Activated T-cell treated with anti-CD3 and anti-CD28 coated beads, Interleukin-2, amount 50 U/mL, for 4 hours (primary cell): ENCODE data around the gene PROKR2. TPM values are rescaled to one million over a fixed set of nuclear protein-coding genes. Genes with fewer than 3 reads are reported as not detected.

Experiments used
- total RNA-seq, 3 donors: library from RNA; stranded (reverse); gene quantifications; one replicate each; pipeline ENCODE4 v1.2.1, GENCODE V29; 2021

Gene PROKR2
- total RNA-seq, 3 donors from 2014 or later, result not detected

Other genes starting within 250 kb of the PROKR2 start
- 10 to 100 TPM; 54.0 to 63.6 (median 59.7) TPM for gene TMEM230, start 203.9 kb downstream of the PROKR2 start, total RNA-seq
- 100 to 1,000 TPM; 368 to 469 (median 411) TPM for gene PCNA, start 197.0 kb downstream of the PROKR2 start, total RNA-seq
- gene CDS2, start 189.9 kb downstream of the PROKR2 start, total RNA-seq, result 10 to 100 TPM; 31.3 to 37.6 (median 35.3) TPM